ENCODE measurements around the gene ERMARD.

Gene ERMARD

GRCh38 chr6:169783971-169784820 is 32.8 kb downstream of the ERMARD start:
- DNase-seq, result no peak

- no peak for DNase-seq
These were observed 33.5 kb downstream of the ERMARD start for GRCh38 chr6:169784821-169785340.

DNA sequence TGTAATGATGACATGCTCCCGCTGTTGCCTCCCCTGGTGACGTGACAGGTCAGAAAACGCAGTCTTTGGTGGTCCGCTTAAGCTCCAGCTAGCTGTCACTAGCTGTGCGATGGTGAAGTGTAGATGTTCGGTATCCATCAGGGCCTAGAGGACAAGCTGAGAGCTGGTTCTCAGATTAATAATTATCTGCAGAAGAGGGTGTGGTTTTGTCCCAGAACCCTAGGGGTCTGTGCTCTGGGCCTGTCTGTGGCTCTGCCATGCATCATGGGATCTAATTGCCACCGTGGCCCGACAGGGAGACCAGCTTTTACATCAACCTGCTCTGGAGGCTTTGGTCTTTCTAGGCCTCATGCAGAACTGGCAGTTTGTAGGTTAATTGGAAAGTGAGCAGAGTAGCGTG is 34.1 kb downstream of the ERMARD start:
- no peak for DNase-seq

GRCh38 chr6:169786349-169786748 is 34.9 kb downstream of the ERMARD start:
- DNase-seq, result no peak

DNA sequence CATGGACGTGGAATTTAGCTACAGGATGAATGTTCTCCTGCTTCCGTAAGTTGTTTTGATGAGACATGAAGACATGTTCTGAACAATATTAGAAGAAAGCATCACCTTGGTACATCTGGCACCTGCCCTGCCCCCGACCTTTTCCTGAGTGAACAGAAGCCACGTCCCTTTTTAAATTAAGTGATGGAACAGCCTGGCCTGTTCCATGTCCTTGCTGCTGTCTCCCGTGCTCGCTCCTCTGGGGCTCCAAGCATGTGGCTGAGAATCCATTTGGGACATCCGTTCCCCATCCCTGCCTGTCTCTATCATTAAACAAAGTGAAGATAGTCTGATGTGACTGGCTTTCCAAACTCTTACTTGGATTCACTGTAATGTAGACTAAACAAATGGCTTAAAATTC is 36.4 kb downstream of the ERMARD start:
- DNase-seq, result no peak

DNA sequence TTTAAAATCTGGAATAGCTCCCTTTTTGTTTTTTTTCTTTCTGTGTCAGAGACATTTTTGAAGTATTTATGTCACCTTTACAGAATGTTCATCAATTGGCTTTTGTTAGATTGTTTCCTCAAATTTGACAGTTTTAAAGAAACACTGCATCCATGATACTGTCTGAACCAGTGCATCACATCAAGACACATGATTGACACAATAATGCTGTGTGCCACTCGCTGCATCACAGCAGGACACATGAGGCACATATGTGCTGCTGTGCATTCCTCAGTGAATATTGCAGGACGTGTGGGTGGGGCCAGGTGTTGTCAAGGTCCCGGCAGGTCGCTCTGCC is 37.4 kb downstream of the ERMARD start:
- no peak for DNase-seq

GRCh38 chr6:169789146-169789943 is 37.9 kb downstream of the ERMARD start:
- peak; percentile 3 for DNase-seq

GRCh38 chr6:169789944-169790927 is 38.8 kb downstream of the ERMARD start:
- peak; percentile 83 for DNase-seq

DNA sequence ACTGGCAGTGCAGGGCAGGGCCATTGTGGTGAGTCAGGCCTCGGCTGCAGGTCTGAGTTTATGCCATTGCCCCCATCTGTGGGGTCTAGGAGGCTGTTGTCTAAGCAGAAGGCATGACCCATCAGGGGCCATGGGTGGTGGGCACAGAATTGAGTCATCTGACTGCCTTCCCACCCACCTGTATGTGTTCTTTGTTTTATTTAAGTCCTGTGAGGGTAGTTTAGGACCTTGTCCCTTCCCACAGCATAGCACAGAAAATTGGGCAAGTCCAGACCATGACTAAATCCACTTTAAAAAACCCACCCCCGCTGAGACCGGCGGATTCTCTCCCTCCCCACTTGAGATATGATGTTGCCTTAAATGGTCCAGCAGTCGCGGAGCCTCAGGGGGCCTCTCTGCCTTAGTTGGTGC is 40.3 kb downstream of the ERMARD start:
- DNase-seq, result no peak

DNA sequence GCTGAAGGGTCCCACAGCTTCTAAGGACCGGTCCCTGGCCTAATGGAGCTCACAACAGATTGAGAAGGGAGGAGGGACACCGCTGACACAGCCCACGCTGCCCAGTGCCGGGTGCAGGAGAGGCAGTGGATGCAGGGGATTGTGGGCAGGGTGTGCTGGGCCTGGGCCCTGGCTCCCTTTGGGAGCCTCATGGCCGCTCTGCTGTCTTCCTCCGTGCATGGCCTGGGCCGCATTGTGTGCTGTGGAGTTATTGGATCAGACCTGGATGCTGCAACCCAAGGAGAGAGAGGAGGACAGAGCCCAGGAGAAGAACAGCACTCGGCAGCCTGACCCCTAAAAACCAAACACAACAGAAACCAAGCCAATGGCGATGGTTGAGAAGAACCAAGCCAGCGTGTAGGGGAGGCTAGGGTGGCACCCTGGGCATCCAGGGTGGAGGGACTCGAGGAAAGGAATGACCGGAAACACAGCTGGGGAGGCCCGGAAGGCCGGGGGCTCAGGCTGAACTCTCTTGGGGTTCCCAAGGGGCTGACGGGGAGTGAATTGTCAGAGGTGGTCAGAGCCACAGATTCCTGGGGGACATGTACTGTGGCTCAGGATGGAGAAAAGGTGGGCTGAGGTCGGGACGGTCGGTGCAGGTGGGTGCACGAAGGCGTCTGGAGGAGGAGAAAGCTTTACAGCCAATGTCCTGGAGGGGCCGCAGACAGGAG is 41.0 kb downstream of the ERMARD start:
- DNase-seq, result no peak

DNA sequence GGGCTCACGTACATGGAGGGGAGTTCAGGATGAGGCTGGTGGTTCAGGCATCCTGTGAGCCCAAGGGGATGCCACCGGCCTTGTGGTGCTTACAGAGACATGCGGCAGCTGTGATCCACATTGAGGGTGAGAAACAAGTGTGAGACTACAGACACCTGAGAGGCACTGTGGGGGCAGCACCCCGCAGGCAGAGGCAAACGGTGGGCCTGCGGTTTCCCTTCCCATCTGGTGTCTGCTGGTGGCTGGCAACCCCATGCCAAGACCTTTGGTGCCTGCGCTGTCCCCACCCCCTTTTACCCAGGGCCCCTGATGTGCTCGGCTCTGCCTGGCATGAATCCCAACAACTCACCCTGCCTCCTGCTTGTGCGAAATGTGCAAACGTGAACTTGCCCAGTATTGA is 42.0 kb downstream of the ERMARD start:
- DNase-seq, result no peak

DNA sequence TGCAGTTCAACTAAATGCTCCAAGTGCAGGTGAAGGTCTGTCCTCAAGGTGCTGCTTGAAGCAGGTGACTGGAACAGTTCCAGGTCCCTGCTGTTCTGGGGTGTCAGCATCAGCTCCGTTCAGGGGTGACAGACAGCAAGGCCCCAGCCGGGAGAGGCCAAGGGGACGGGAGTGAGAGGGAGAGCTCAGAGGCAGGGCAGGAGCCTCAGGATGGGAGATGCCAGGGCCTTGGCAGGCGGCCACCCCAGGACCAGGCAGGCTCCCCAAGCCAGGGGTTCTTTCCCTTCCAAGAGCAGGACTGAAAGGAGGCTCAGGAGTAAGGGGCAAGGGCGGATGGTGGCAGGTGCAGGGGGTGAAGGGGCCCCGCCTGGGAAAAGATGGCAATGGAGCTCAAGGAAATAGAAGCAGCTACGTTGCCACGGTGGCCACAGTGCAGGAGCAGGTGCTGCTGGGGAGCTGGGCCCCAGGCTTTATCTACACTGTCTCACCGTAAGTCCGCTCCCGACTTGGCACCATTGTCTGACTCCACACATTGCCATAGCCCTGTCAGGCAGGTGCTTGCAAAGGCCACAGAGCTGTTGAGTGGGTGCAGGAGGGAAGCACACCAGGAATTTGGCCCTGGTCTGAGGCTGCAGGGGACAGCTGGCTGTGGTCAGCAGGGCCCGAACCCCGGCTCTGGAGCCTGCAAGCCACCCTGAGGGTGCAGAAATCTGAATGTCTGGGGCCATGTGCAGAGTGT is 43.1 kb downstream of the ERMARD start:
- peak; percentile 6 for DNase-seq

DNA sequence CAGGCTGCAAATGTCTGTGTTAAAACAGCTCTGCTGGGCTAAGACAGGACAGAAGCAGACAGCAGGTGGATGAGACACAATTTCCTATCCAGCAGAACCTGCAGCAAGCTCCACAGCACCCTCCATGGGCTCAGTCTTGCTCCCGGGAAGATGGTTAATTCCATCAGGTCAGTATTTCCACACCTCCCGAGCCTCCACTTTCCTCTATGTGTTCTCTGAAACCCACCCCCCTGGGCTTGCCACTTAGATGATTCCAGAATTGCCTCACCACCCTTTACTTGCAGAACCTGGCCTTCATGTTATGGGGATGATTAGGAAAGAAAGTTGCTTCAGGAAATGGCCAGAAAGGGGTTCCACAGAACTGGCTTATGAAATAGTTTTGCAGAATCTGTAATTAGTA is 43.8 kb downstream of the ERMARD start:
- DNase-seq, result no peak

- DNase-seq, result no peak
These were observed 47.5 kb downstream of the ERMARD start for GRCh38 chr6:169798764-169799473.

- peak; percentile 9 for DNase-seq
These were observed 48.1 kb downstream of the ERMARD start for GRCh38 chr6:169799474-169799926.

DNA sequence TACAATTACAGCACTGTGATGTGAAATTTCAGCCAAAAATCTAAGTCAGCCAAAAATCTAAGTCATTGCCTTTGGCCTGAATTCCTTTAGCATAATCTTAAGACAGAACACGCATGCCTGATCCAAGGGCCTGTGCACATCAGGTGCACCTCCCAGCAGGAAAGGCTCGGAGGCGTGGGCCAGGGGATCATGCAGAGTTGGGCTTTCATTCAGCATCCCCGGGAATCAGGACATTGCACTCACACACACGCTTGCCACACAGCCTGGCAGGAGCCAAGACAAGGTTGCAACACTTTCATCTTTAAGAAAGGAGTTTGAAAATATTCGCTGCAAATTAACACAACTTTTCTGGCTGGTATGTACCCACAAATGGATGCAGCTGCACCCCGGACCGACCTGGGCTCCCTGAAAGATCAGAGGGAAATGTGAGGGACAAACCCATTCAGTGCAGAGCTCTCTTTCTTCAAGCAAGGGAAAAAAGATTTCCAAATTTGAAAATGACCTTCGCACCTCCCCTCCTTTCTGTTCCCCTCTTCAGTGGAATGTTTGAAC is 48.8 kb downstream of the ERMARD start:
- DNase-seq, result no peak

GRCh38 chr6:169800668-169801395 is 49.4 kb downstream of the ERMARD start:
- peak; percentile 49 for DNase-seq

GRCh38 chr6:169801396-169802160 is 50.2 kb downstream of the ERMARD start:
- DNase-seq, result peak; percentile 5

- no peak for DNase-seq
These were observed 51.4 kb downstream of the ERMARD start for GRCh38 chr6:169802790-169803189.

Measured in NCI-H510A treated with DMSO at 0.1 percent for 48 hours (cell line).